Ascending aorta (tissue), 2 donors: ENCODE data around the gene GRSF1. TPM values are rescaled to one million over a fixed set of nuclear protein-coding genes. Genes with fewer than 3 reads are reported as not detected.

ENCODE experiments used
- DNase-seq, 2 donors: peaks; one replicate each; pipeline ENCODE4 v3.0.0-alpha.2; 2019; ENCODE audit warnings: low spot score in 2 of 2
- H3K27ac ChIP-seq, 2 donors: fragments of 200-600 bp; sonication (generic); one replicate each; pipeline ENCODE4 v1.5.1; 2016 to 2017; ENCODE audit warnings: mild to moderate bottlenecking in 1 of 2
- H3K27me3 ChIP-seq: fragments of 200-600 bp; sonication (generic); one replicate; pipeline ENCODE4 v1.5.1; 2017
- H3K36me3 ChIP-seq, 2 donors: fragments of 200-600 bp; sonication (generic); one replicate each; pipeline ENCODE4 v1.5.1; 2016
- H3K4me1 ChIP-seq, 2 donors: fragments of 200-600 bp; sonication (generic); one replicate each; pipeline ENCODE4 v1.5.1; 2016 to 2017; ENCODE audit warnings: mild to moderate bottlenecking in 1 of 2
- H3K4me3 ChIP-seq, 2 donors: fragments of 200-600 bp; sonication (generic); one replicate each; pipeline ENCODE4 v1.5.1; 2016 to 2017; ENCODE audit warnings: mild to moderate bottlenecking in 1 of 2
- H3K9me3 ChIP-seq, 2 donors: fragments of 200-600 bp; sonication (generic); one replicate each; pipeline ENCODE4 v1.5.1; 2016
- CTCF ChIP-seq, 3 experiments: fragments of 200-600 bp in 2 of 3; fragments of 450-650 bp in 1 of 3; sonication (generic) in 2 of 3; IDR thresholded peaks; one replicate each; pipeline ENCODE4 v1.5.1; 2016 to 2019; ENCODE audit warnings: antibody characterized with exemption in 3 of 3, mild to moderate bottlenecking in 1 of 3, moderate library complexity in 1 of 3
- intact Hi-C: fragments of 100-400 bp; cut with DNase I; formaldehyde crosslinking; loops from one replicate; pipeline ENCODE4 v1.15.1; 2023
- total RNA-seq: library from RNA; depleted of rRNA; stranded (reverse); fragments of >200 nt; gene quantifications from one replicate; pipeline ENCODE4 v1.1.0, GENCODE V29; 2016

GRSF1 gene
- total RNA-seq, 1 donor from 2014 or later: 23.3 TPM

DNA sequence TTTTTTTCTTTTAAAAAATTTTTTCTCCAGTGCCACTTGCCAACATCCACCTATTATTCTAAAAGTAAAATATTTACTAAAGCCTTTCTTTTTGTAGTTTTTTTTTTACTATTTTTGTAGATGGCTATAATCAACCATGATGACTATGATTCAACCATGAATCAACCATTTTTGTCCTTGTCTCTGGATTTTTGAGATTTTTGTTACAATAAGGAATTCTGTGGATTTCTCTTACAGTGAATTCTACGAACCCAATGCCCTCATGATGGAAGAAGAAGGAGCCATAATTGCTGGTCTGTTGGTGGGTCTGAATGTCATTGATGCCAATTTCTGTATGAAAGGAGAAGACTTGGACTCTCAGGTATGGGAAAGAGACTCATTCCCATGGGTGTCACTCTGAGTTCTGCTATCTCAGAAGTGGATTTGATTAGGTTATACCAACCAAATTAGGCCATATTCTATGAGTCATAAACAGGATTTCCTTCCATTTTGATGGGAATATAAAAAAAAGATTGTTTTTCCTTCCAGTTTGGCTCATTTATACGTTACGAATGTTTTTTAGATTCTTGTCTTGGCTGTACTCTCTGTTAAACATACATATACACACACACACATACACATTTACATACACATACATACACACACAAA, 71.3 kb downstream of the GRSF1 start:
- no peak for TF ChIP-seq CTCF (IDR thresholded peaks at IDR 0.05)
- Histone ChIP-seq H3K4me1 (no peaks in the 10 kb centered on the region), H3K4me3 (no peak overlapping the region), H3K9me3 (no peaks in the 10 kb centered on the region), H3K27ac (no peak overlapping the region), H3K27me3 (no peaks in the 10 kb centered on the region), H3K36me3 (peaks cover 39 to 66% of the 10 kb centered on the region in 2 donors)
- intact Hi-C loops: no loop called here
- DNase-seq: no peak

Other genes with a start within 250 kb of the GRSF1 start
- gene AMBN, start 247.6 kb downstream of the GRSF1 start, total RNA-seq: not detected
- gene ENAM, start 211.1 kb downstream of the GRSF1 start, total RNA-seq: not detected
- gene JCHAIN, start 173.4 kb downstream of the GRSF1 start, total RNA-seq: 4.0 TPM
- 3.2 TPM for gene UTP3, start 151.4 kb downstream of the GRSF1 start, total RNA-seq
- gene RUFY3, start 117.9 kb downstream of the GRSF1 start, total RNA-seq: 11.7 TPM
- gene MOB1B, start 62.5 kb upstream of the GRSF1 start, total RNA-seq: 2.6 TPM
- gene DCK, start 153.8 kb upstream of the GRSF1 start, total RNA-seq: 24.5 TPM